GM21390 (cell line): ENCODE measurements around the gene FAM3D.
A peak's percentile ranks its signal among the peaks of the same experiment; 100 is the strongest.
"Not testable (repeated sequence)": the region's sequence is repeated elsewhere in the genome, so short reads cannot be mapped to it uniquely, and the experiment has no call there.

Source experiments
- ATAC-seq: cut with Tn5 transposase; IDR thresholded peaks from one replicate; pipeline ENCODE4 v1.9.1; 2021; ENCODE audit not compliant: unreplicated experiment

FAM3D gene

DNA sequence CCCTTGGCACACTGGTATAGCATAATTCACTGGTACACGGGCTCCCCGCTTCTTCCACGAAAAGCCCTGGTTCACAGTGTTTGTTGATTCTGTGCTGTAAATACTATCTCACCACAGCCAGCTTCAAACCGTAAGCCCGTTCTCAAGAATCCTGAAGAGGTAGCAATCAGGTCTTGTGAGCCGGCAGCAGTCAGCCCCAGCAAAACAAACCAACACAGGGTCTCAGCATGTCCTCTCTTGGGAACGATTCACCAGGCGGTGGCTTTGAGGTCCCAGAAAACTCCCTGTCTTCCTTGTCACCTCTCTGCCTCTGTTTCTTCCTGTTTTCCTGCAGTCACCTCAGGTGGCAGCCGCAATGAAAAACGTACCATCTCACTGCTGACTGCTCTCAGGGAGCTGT lies 19.1 kb upstream of the FAM3D start:
- ATAC-seq, result no peak

DNA sequence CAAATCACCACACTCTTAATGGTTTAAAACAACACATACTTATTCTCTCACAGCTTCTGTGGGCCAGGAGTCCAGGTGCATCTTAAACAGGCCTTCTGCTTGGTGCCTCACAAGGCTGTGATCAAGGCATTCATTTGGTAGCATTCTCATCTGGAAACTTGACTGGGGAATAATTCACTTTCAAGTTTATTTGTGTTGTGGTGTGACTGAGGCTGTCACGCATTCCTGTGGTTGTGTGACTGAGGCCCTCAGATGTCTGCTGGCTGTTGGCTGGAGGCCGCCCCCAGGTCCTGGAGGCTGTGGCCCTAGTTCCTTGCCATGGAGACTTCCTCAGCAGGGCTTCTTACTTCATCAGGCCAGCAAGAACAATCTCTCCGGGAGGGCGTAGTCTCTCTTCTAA lies 16.9 kb upstream of the FAM3D start:
- ATAC-seq, result peak; percentile 48

DNA sequence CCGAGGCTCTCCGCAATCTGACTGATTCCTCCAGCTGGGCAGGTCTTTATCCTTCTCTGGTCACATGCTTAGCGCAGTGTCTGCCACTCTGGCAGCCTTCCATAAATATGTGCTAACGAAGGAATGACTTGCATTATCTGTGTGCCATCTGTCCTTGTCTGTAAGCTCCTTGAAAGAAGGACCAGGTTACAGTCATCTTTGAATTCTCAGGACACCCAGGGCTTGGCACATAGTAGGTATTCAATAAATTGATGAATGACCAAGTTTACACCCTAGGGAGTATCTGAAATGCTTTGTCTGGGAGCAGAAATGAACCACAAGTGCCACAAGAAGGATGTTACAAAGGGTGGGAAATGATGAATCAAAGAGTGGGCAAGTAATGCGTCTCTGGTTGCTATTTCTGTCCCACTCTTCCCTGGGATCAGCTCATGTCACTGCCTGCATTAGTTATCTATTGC lies 16.5 kb upstream of the FAM3D start:
- ATAC-seq, result no peak

DNA sequence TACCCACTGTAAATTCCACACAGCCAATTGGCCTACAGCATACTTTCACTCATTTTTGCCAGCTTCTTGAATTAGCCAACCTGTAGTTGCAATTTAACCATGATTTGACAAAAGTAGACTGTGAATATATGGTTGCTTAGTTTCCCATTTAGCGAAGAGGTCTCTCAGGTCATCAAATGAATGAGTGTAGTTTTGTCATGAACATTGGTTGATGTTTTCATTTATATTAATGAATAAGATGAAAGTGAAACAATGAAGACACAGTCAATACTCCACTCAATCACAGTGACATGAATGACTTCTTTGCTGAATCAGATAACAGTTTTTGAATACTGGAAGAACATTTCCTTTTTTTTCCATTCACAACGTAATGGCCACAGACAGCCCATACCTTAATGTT lies 15.3 kb upstream of the FAM3D start:
- ATAC-seq, result no peak

DNA sequence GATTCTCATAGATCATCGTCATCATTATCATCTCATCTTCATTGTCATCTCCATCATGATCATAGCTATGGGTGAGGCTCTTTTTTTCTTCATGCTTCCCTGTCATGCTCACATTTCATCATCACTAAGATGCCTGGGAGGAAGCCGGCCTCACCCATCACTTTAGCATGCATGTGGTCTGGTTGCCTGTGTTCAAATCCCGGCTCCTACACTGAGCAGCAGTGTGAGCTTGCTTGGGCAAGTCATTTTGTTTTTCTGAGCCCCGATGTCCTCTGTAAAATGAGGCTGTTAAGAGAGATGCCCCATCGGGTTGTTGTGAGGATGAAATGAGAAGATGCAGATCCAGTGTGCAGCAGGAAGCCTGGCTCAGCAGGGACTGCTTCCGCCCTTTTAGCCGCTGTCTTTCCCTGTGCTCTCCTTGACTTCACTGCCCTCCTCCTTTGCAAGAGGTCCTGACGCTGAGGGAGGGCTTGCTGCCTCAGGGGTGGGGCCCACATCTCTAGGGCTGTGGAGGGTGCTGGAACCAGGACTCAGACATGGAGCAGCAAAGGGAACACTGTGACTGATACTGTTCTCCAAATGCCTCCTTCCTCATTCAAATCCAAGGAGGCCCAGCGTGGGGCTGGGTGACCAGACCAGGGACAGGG lies 14.4 kb upstream of the FAM3D start:
- ATAC-seq, result no peak

DNA sequence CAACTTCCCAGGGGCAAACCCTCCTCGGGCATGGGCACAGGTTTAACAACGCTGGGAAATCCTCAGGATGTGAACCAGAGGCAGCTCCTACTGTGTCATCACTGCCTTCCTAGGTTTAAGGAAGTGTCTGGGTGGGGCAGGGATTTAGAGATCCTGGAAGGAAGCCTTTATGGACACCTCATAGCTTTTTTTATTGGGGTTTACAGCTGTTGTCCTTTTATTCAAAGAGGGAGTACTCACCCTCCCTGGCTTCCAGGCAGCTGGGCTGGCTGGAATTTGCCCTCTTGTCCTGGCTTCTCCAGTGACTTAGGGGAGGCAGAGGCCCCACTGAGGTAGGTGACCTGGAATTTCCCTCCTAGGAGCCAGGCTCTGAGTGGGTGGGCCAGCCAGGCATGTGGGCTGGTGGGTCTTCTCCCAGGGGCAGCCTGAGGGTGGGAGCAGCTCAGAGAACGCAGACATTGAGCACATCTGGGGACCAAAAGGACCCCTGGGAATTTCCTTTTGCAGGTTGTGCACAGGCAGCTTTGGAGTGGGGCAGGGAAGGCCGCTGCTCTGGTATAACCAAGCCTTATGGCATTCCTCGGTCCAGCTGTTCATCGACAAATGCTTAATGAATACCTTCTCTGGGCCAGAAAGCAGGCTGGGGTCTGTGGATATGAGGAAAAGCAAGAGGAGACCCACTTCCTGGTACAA lies 13.5 kb upstream of the FAM3D start:
- no peak for ATAC-seq

DNA sequence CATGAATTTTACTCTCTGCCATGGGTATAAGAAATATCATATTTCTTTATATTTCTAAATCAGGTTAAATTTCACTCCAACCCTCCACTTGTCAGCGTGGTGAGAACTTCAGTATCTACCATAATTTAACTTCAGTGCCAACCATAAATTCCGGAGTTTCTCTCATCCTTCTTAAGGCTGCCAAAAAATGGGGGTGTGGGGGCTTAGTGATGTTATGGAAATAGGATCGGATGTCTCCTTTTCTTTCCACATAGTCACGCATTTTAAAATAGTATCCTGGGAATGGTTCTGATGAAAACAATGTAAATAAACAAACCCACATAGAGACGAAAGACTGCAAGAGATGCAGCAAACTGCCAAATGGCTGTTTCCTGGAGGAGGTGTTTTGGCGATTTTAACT lies 12.9 kb upstream of the FAM3D start:
- ATAC-seq, result no peak

DNA sequence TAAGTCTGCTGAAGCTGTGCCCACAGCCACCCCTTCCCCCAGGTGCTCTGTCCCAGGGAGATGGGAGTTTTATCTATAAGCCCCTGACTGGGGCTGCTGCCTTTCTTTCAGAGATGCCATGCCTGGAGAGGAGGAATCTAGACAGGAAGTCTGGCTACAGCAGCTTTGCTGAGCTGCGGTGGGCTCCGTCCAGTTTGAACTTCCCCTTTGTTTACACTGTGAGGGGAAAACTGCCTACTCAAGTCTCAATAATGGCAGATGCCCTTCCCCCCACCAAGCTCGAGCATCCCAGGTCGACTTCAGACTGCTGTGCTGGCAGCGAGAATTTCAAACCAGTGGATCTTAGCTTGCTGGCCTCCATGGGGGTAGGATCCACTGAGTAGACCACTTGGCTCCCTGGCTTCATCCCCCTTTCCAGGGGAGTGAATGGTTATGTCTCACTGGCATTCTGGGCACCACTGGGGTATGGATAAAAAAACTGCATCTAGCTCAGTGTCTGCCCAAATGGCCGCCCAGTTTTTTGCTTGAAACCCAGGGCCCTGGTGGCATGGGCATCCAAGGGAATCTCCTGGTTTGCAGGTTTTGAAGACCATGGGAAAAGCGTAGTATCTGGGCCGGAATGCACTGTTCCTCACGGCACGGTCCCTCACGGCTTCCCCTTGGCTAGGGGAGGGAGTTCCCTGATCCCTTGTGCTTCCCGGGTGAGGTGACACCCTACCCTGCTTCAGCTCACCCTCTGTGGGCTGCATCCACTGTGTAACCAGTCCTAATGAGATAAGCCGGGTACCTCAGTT lies 11.8 kb upstream of the FAM3D start:
- ATAC-seq, result not testable (repeated sequence)

DNA sequence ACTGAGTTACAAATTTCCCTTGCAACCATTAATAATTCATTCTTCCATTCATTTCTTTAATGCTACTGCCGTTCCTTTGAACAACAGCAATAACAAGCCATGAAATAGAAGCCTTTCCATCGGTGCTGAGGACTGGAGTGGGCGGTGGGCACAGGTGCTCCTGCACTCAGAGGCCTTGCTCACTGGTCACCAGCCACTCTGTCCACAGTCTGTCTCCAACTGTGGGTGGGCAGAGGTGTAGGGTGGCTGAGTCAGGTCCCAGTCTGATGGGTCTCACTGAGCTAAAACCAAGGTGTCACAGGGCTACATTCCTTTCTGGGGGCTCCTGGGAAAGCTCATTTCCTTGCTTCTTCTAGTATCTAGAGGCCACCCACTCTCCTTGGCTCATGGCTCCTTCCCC lies 6.3 kb upstream of the FAM3D start:
- no peak for ATAC-seq

DNA sequence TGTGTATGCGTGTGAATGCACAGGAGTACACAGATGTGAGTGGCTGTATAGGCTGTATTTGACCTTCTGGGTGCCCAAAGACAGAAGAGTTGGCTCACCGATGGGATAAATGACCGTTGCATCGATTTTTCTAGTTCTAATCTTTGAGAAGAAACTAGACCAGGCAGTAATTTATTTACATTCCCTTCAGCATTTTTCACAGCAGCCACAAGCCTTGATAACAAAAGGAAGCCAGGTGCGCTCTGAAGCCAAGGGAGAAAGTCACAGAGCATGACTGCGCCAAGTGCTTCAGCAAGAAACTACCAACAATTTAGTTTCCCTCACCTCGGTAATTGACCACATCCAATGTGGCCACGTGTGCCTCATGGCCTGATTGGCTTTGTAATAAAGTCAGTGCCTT lies 5.9 kb upstream of the FAM3D start:
- ATAC-seq, result no peak

DNA sequence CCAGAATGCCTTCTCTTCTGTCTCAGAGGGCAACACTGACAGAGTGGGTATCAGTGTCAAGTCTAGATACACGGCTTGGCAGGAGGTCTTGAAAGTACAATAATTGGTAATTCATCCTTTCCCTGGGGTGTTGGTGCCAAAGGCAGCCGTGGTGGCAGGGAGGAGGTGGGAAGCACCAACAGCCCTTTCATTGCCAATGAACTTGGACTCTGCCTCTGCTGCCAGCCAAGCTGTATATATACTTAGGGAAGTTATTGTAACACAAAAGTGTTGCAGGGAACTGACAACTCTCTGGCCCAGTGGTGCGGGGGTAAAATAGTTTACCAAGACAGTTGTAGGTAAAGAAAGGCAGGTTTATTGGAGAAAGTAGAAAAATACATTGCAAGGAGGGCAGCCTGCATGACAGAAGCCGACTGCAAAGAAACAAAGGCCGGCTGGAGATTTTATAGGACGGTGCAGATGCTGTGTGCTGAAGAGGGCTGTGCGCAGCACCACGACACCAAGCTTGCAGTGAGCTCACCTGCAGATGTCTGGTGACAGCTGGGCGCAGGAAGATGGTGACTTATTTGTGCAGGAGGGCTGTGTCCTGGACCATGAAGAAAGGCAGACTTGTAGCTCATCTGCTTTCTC lies 4.0 kb upstream of the FAM3D start:
- ATAC-seq, result no peak

DNA sequence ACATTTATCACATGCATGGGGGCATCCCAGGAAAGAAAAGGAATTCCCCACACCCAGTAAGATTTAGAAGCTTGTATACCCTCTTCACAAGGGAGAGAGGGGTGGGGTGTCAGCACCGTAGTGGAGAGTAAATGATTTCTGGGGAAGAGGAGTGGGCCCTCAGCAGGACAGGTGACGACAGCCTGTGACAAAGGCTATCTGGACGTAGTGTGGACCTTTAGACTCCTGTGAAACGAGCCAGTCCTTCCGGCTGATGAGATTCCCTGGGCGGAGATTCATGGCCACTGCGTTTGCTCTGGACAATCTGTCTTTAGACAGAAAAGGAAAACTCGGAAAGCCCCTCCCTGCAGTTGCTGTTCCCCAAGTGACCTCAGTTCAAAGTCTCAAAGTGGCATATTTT lies 1.7 kb upstream of the FAM3D start:
- no peak for ATAC-seq

DNA sequence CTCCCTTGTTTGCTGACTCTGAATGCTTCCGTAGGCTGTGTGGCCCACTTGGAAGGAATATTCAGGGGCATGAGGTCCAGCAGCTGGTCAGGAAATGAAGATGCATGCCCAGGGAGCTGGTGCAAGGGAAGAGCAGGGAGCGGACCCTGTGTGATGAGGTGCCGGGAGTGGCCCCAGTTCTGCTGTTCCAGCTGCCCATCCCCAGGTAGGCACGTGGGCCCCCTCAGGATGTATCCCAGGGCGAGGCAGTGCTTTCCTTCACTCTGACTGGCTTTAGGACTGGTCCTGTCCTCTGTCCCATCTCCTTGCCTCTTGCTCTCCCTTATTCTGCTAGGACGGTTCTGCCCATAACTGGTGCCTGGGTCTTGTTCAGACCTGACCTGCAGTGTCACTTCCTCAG lies 1.1 kb upstream of the FAM3D start:
- no peak for ATAC-seq

DNA sequence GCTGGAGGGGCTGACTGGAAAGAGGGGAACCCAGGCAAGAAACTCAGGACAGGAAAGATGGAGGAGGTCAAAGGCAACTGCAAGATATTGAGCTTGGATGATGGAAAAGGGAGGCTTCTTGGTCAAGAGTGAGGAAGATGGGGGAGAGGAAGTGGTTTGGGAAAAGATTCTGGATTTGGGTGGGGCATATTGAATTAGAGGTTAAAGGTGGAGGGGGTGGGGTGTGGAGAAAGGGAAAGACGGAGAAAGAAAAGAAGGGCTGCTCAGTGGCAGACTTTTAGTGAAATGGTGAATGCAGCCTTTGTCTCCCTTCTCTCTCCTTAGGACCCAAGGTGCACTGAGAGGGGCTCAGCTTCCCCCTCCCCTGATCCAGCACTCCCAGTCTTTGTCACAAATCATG lies 655 bp upstream of the FAM3D start:
- no peak for ATAC-seq

DNA sequence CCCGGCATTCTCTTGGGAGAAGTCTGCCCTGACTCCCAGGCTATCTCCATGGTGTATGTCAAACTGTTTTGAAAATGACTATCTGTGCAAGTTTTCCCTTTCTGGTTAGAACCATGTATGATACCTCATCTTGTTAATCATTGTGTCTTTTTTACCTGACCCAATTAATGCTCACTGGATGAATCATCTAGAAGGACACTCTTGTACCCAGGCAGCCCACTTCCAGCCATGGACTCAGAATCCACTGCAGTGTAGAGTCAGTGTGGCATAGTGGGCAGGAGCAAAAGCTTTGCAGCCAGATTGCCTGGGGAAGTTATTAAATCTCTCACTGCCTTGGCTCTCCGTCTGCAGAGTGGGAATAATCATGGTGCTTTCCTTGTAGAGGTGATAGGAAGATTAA lies 1.2 kb downstream of the FAM3D start:
- no peak for ATAC-seq

DNA sequence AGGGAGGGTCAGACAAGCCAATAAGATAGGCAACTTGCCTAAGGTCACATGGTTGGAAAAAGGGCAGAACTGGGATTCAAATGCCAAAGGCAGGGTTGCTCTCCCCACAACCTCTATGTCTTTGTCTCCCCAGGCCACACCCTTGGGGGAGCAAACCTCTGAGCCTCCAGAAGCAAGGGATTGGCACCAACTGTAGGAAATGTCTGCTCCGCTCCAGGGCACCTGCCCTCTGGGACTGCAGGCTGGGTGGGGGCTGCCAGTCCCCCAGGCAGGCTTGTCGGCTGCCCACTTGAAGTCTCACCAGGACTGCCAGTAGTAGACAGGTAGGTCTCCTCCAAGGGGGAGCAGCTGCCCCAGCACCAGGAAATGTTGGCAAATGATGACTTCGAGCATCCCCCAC lies 2.0 kb downstream of the FAM3D start:
- ATAC-seq, result no peak

DNA sequence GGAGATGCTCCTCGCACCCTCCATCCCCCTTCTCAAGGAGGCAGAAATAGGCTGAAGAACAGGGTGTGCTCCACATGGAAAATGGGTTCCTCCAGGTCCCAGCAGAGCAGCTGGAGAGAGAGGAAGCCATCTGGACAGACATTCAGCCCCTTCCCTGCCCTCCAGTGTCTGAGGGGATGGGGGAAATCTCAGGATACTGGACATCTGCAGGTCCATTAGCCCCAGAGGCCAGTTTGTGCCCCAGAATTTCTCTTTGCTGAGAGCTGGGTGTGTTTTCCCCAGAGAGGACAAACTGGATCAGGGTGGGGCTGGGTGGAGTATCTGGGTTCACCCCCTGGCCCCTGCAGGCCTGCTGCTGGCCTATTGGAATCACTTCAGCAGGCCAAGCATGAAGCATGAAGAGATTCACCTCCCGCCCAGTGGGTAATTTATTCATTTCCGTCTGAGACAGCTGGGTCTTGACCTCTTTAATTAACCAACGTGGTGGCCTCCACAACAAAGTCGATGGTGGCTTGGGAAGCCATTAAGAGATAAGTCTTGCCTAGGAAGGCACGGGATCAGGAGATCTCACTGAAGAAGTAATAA lies 4.6 kb downstream of the FAM3D start:
- no peak for ATAC-seq

DNA sequence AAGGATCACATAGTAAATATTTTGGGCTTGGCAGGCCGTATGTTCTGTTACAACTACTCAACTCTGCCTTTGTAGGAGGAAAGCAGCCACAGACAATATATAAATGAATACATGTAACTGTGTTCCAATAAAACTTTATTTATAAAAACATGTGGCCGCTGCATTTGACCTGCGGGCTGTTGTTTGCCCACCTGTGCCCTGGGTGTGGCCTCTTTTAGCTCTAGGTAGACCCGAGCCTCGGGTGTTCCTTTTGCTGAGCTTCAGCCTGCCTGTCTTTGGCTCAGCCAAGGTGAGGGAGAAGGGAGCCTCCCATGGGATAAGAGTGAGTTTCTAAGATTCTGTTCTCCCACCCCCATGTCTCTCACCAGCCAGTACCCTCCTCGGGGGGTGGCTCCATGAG lies 5.6 kb downstream of the FAM3D start:
- ATAC-seq, result no peak

DNA sequence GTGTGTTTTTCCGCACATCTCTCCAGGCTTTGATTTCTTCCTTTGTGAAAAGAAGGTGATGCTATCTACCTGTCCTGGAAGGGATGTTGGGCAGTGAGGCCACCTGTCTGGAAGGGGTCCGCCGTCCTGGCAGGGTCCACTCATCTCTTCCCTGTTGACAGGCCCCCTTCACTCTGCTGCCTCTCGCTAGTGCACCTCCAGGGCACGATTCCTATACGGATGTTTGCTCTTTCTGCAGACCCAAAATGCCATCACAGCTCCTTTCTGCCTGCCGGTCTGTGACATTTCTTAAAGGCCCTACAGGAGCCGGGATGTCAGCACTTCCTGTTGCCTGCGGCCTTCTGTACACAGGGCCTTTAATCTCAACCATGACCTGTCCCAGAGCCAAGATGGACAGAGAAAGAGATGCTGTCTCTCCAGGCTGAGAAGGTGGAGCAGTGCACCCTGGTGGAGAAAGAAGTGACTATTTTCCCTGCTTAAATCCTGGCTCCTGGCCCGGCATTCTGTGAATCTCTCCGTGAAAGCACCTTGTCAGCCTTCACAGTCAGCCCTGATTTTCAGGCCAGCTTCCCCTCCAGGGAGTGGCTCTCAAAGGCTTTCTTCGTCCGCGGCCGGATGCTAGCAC lies 7.4 kb downstream of the FAM3D start:
- ATAC-seq, result no peak

DNA sequence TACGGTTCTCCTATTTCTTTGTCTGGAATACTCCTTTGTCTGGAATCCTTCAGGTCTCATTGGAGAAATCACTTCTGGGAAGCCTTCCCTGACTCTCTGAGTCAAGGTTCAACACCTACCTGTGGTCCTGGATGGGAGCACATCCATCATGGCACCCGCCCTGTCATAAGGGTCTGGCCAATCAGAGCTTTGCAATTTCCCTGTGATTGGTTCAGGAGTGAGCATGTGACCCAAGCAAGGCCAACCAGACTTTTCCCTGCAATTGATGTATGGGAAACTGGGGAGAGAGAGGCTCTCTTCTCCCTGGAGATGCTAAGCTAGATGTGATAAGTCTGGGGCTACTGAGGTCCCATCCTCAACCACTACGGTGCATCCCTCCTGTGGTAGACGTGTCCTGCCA lies 8.1 kb downstream of the FAM3D start:
- ATAC-seq, result no peak

DNA sequence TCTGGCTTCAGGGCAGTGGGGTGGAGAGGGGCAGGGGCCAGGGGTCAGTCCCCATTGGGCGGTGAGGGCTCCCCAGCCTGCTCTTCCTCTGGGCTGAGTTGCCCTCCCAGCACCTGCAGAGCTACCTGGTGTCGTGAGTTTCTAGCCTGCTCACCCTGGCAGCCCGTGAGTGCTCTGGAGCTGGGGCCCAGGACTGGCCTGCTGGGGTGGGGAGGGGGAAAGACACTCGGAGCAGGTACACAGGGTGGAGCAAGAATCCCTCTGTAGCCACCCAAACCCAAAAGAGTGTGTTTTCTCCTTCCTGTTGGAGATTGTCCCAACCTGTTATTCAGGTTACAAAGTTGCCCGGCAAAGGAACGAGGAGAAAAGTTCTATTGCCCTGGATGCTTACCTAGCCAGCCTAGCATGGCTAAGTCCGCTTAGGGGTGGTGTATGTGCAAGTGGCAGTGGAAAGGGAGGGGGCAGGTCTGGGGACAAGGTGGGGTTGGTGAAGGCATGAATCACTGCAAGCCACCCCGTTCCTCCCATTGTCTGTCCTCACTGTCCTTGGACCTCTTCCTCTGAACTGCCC lies 8.9 kb downstream of the FAM3D start:
- ATAC-seq, result no peak
